ENCODE results near the gene PTPRN2.

GRCh38 chr7:157619753-157620525 lies 967.7 kb downstream of the PTPRN2 start:
- no peak for TF ChIP-seq GATA3 (IDR thresholded peaks at IDR 0.05; ENCODE audit: low read depth, low read length)
- TF ChIP-seq GATA2 (IDR thresholded peaks at IDR 0.05; ENCODE audit: low read depth, low read length): no peak

All from SH-SY5Y (cell line).